Neutrophil (primary cell): Measurements from ENCODE around the gene KLHL1.

ENCODE experiments used
- H3K27ac ChIP-seq: fragments of 200-600 bp; sonication (generic); 2 replicates; pipeline ENCODE4 v1.5.1; 2016; ENCODE audit warnings: mild to moderate bottlenecking, moderate library complexity
- H3K27me3 ChIP-seq: fragments of 200-600 bp; sonication (generic); 2 replicates; pipeline ENCODE4 v1.6.0; 2016; ENCODE audit warnings: mild to moderate bottlenecking
- H3K36me3 ChIP-seq: fragments of 200-600 bp; sonication (generic); 2 replicates; pipeline ENCODE4 v1.5.1; 2017
- H3K4me1 ChIP-seq, 2 experiments: fragments of 200-600 bp in 1 of 2; sonication (generic) in 1 of 2; 1 replicate in 1 of 2; 2 replicates in 1 of 2; pipeline versions ENCODE4 v1.5.1 to v1.6.1; 2013 to 2016; ENCODE audit warnings: low read depth in 1 of 2, low read length in 1 of 2, mild to moderate bottlenecking in 1 of 2, moderate library complexity in 1 of 2; ENCODE audit not compliant: control insufficient read depth in 1 of 2, insufficient read depth in 1 of 2
- H3K4me3 ChIP-seq, 2 experiments: fragments of 200-600 bp in 1 of 2; sonication (generic) in 1 of 2; 1 replicate in 1 of 2; 2 replicates in 1 of 2; pipeline ENCODE4 v1.5.1; 2013 to 2016; ENCODE audit warnings: low read depth in 1 of 2, low read length in 1 of 2, mild to moderate bottlenecking in 1 of 2, moderate library complexity in 1 of 2
- H3K9me3 ChIP-seq: fragments of 200-600 bp; sonication (generic); 2 replicates; pipeline ENCODE4 v1.5.1; 2016
- CTCF ChIP-seq: fragments of 200-600 bp; sonication (generic); IDR thresholded peaks from 2 replicates; pipeline ENCODE4 v1.5.1; 2016; ENCODE audit warnings: antibody characterized with exemption

Gene KLHL1

GRCh38 chr13:69820180-69820579, 288.1 kb downstream of the KLHL1 start:
- TF ChIP-seq CTCF: no peak
- no peak overlapping the region for H3K27ac ChIP-seq
- H3K4me3 ChIP-seq: no peak overlapping the region
- H3K27me3 ChIP-seq: no peaks in the 10 kb centered on the region
- no peaks in the 10 kb centered on the region for H3K4me1 ChIP-seq
- H3K9me3 ChIP-seq: peaks cover 4% of the 10 kb centered on the region
- H3K36me3 ChIP-seq: no peaks in the 10 kb centered on the region

- Histone ChIP-seq H3K36me3 (no peaks in the 10 kb centered on the region), H3K4me1 (no peaks in the 10 kb centered on the region), H3K27ac (no peak overlapping the region), H3K4me3 (no peak overlapping the region), H3K27me3 (no peaks in the 10 kb centered on the region), H3K9me3 (no peaks in the 10 kb centered on the region)
- no peak for TF ChIP-seq CTCF
These were observed 290.9 kb downstream of the KLHL1 start for GRCh38 chr13:69817333-69817869.

GRCh38 chr13:69809152-69809551, 299.1 kb downstream of the KLHL1 start:
- no peak overlapping the region for H3K4me3 ChIP-seq
- TF ChIP-seq CTCF: no peak
- no peaks in the 10 kb centered on the region for H3K27me3 ChIP-seq
- no peaks in the 10 kb centered on the region for H3K4me1 ChIP-seq
- no peak overlapping the region for H3K27ac ChIP-seq
- H3K9me3 ChIP-seq: no peaks in the 10 kb centered on the region
- no peaks in the 10 kb centered on the region for H3K36me3 ChIP-seq

GRCh38 chr13:69796256-69796655, 312.0 kb downstream of the KLHL1 start:
- no peak for TF ChIP-seq CTCF
- Histone ChIP-seq H3K4me1 (no peaks in the 10 kb centered on the region), H3K36me3 (no peaks in the 10 kb centered on the region), H3K27ac (no peak overlapping the region), H3K27me3 (no peaks in the 10 kb centered on the region), H3K9me3 (peaks cover 3% of the 10 kb centered on the region), H3K4me3 (no peak overlapping the region)

- no peak for TF ChIP-seq CTCF
- Histone ChIP-seq H3K36me3 (no peaks in the 10 kb centered on the region), H3K4me3 (no peak overlapping the region), H3K27me3 (no peaks in the 10 kb centered on the region), H3K4me1 (no peaks in the 10 kb centered on the region), H3K27ac (no peak overlapping the region), H3K9me3 (no peaks in the 10 kb centered on the region)
These were observed 314.3 kb downstream of the KLHL1 start for GRCh38 chr13:69793783-69794453.
